ENCODE data around the gene TPST2. TPM values are rescaled to one million over a fixed set of nuclear protein-coding genes. Genes with fewer than 3 reads are reported as not detected.
A peak's percentile ranks its signal among the peaks of the same experiment; 100 is the strongest.

TPST2 gene
- total and polyA plus RNA-seq, 10 of the 15 experiments (the other 5 are each of a cell fraction or from before 2014, with no cell fraction given) = 6.3 to 33.7 (median 28.4) TPM

GRCh38 chr22:26481112-26481693, 108.7 kb downstream of the TPST2 start:
- in situ Hi-C loops (cut with MboI) (no loop called here), intact Hi-C loops (cut with micrococcal nuclease; ENCODE audit: unreplicated experiment) (loop anchor here (5.0 kb wide), 1 partner anchor 49 kb away; no protein-coding TSS in a partner anchor)
- SMC1A ChIA-PET (ENCODE audit: uncharacterized antibody, unreplicated experiment) = interaction anchor here (0.7 to 4.3 kb wide), 11 partner anchors 8 to 193 kb away, joined by 3 to 17 read pairs (median 3); no protein-coding TSS in a partner anchor
- Histone ChIP-seq H3K27ac (ENCODE audit: control insufficient read depth, insufficient read depth) (peak overlapping the region; percentile 88), H3K9ac (ENCODE audit: control insufficient read depth, insufficient read depth, low read length) (peak overlapping the region; percentile 84), H3K4me3 (peak overlapping the region; percentile 97), H2AFZ (ENCODE audit: control insufficient read depth, low read depth, low read length) (no peak overlapping the region), H3K27me3 (replicated peaks in 1 of 2; ENCODE audit: control insufficient read depth in 2 of 2, insufficient read depth in 2 of 2, low read length in 1 of 2) (no peaks in the 10 kb centered on the region), H3K36me3 (ENCODE audit: control insufficient read depth in 2 of 2, insufficient read depth in 2 of 2, low read length in 1 of 2) (peaks cover 0 to 3% of the 10 kb centered on the region in 2 experiments; a peak in 2 of 4 replicates), H4K20me1 (ENCODE audit: control insufficient read depth, insufficient read depth) (no peaks in the 10 kb centered on the region), H3K4me2 (ENCODE audit: control insufficient read depth, insufficient read depth) (peak overlapping the region; percentile 97), H3K9me3 (replicated peaks; ENCODE audit: control insufficient read depth, insufficient read depth, low read length) (no peaks in the 10 kb centered on the region), H3K79me2 (ENCODE audit: control insufficient read depth, insufficient read depth, low read length) (peaks cover 63% of the 10 kb centered on the region), H3K4me1 (ENCODE audit: control insufficient read depth, insufficient read depth, low read length) (peaks cover 29% of the 10 kb centered on the region)
- DNase-seq (ENCODE audit: low read depth, low spot score) (no peak), FAIRE-seq (no peak), ATAC-seq (no peak)
- 75% methylated on average over 6 of the region's 6 CpGs for WGBS (ENCODE audit: insufficient coverage, insufficient replicate concordance, low lambda C conversion rate, missing lambda C conversion rate)
- POLR2A ChIA-PET = interaction anchor here (1.0 to 3.6 kb wide), 4 partner anchors 31 to 185 kb away, joined by 3 to 18 read pairs (median 6); partner anchors contain the start of gene TFIP11
- no TSS peak for BruUV-seq (replicated peaks)
- CTCF ChIA-PET = interaction anchor here (1.2 to 7.1 kb wide), 9 partner anchors 12 to 191 kb away, joined by 3 to 47 read pairs (median 7); no protein-coding TSS in a partner anchor
- no peak for TF ChIP-seq HDAC2 (IDR thresholded peaks at IDR 0.05)
- TF ChIP-seq BMI1 (IDR thresholded peaks at IDR 0.05; ENCODE audit: borderline replicate concordance) = no peak
- TF ChIP-seq NR2F1 (conservative IDR thresholded peaks at IDR 0.05) = no peak
- no peak for TF ChIP-seq JUND (IDR thresholded peaks at IDR 0.05; ENCODE audit: low read depth, low read length)
- TF ChIP-seq MYC (IDR thresholded peaks at IDR 0.05; ENCODE audit: insufficient read depth, insufficient read length, insufficient replicate concordance, low read length, severe bottlenecking) = no peak
- TF ChIP-seq NFYA (IDR thresholded peaks at IDR 0.05; ENCODE audit: borderline replicate concordance, low read depth, low read length) = no peak
- TF ChIP-seq BCL3 (IDR thresholded peaks at IDR 0.05; ENCODE audit: borderline replicate concordance, insufficient read depth, low read depth, low read length, poor library complexity, severe bottlenecking) = no peak
- RAD21 ChIA-PET (ENCODE audit: unreplicated experiment) = interaction anchor here (0.9 to 2.4 kb wide), 6 partner anchors 20 to 191 kb away, joined by 3 to 7 read pairs (median 4); no protein-coding TSS in a partner anchor
